Adrenal gland (tissue), 5 donors: Measurements from ENCODE around the gene XIRP1.

Experiments
- POLR2A ChIP-seq, 2 donors: fragments of 450-650 bp; IDR thresholded peaks; one replicate each; pipeline ENCODE4 v1.6.1; 2017; ENCODE audit warnings: antibody characterized with exemption in 2 of 2, mild to moderate bottlenecking in 2 of 2, moderate library complexity in 1 of 2
- TF ChIP-seq, protein P1 (sequence below), 6 experiments: fragments of 450-650 bp in 4 of 6; fragments of 200-600 bp in 2 of 6; sonication (generic) in 1 of 6; IDR thresholded peaks; 1 replicate in 5 of 6; 2 replicates in 1 of 6; pipeline versions ENCODE4 v1.5.1 to v1.8.0; 2016 to 2021; ENCODE audit warnings: antibody characterized with exemption in 6 of 6, mild to moderate bottlenecking in 2 of 6, moderate library complexity in 1 of 6
- donor health status: DM: no; HTN: no; CAD: no.

DNA sequence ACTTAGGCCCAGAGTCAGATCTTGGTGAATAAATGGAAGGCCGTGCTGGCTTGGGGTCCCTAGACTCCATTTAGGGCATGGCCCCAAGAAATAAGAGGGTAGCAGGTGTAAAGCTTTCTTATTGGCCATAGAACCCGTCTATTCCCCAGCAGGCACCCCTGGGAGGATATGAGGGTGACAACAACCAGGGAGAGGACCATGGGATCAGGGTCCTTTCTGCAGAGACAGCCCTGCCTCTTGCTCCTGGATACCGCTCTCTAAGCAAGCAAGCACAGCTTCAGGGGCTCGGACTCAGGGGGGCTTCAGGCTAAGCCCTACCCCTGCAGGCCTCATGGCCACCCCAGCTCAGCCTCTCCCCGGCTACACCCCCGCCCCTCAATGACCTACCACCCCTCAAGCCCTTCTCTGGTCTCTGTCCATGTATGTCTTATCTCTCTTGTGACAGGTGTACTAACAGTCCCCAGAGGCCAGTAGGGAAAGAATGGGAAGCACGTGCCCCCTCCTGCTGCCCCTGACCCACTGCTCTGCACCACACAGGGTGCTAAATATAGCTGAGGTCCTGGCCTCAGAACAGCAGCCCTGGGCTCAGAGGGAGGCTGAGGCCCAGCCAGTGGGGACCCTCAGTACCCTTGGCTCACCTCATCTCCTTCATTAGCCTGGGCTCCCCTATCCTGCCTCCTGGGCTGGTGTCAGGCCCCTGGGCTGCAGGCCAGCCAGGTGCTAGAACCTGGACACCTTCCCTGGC is 1.9 kb downstream of the XIRP1 start:
- TF ChIP-seq, protein P1, sequence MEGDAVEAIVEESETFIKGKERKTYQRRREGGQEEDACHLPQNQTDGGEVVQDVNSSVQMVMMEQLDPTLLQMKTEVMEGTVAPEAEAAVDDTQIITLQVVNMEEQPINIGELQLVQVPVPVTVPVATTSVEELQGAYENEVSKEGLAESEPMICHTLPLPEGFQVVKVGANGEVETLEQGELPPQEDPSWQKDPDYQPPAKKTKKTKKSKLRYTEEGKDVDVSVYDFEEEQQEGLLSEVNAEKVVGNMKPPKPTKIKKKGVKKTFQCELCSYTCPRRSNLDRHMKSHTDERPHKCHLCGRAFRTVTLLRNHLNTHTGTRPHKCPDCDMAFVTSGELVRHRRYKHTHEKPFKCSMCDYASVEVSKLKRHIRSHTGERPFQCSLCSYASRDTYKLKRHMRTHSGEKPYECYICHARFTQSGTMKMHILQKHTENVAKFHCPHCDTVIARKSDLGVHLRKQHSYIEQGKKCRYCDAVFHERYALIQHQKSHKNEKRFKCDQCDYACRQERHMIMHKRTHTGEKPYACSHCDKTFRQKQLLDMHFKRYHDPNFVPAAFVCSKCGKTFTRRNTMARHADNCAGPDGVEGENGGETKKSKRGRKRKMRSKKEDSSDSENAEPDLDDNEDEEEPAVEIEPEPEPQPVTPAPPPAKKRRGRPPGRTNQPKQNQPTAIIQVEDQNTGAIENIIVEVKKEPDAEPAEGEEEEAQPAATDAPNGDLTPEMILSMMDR (IDR thresholded peaks at IDR 0.05): no peak
- no peak for TF ChIP-seq POLR2A (IDR thresholded peaks at IDR 0.05)
